ELR (cell line): ENCODE data around the gene TNFSF8.

Experiments used
- DNase-seq: peaks from one replicate; pipeline ENCODE4 v3.0.0-alpha.2; 2015; ENCODE audit warnings: low read depth

Gene TNFSF8

GRCh38 chr9:114930056-114930812, at the start of gene TNFSF8:
Gene TNFSF8 (minus strand): TSS chr9:114930591. CDS start chr9:114930303, 288 bp downstream.
- no peak for DNase-seq

GRCh38 chr9:114973216-114973615, 42.8 kb upstream of the TNFSF8 start:
- no peak for DNase-seq

GRCh38 chr9:114972510-114973136, 42.2 kb upstream of the TNFSF8 start:
- DNase-seq = no peak

GRCh38 chr9:114969269-114969668, 38.9 kb upstream of the TNFSF8 start:
- no peak for DNase-seq

- peak; percentile 47 for DNase-seq
Measured at GRCh38 chr9:114968671-114969070, 38.3 kb upstream of the TNFSF8 start.

- DNase-seq = no peak
Measured at GRCh38 chr9:114965564-114965963, 35.2 kb upstream of the TNFSF8 start.

- DNase-seq = no peak
Measured at GRCh38 chr9:114962809-114963208, 32.4 kb upstream of the TNFSF8 start.

GRCh38 chr9:114960276-114960675, 29.9 kb upstream of the TNFSF8 start:
- DNase-seq = no peak

GRCh38 chr9:114958844-114959235, 28.4 kb upstream of the TNFSF8 start:
- no peak for DNase-seq

- peak; percentile 23 for DNase-seq
Measured at GRCh38 chr9:114958021-114958843, 27.8 kb upstream of the TNFSF8 start.

GRCh38 chr9:114957558-114957957, 27.2 kb upstream of the TNFSF8 start:
- no peak for DNase-seq

- DNase-seq = no peak
Measured at GRCh38 chr9:114954956-114955582, 24.7 kb upstream of the TNFSF8 start.

GRCh38 chr9:114953959-114954358, 23.6 kb upstream of the TNFSF8 start:
- DNase-seq = peak; percentile 83

GRCh38 chr9:114953046-114953445, 22.7 kb upstream of the TNFSF8 start:
- DNase-seq = no peak

- DNase-seq = no peak
Measured at GRCh38 chr9:114950761-114951160, 20.4 kb upstream of the TNFSF8 start.

- no peak for DNase-seq
Measured at GRCh38 chr9:114947058-114947457, 16.7 kb upstream of the TNFSF8 start.

- DNase-seq = no peak
Measured at GRCh38 chr9:114945616-114946412, 15.4 kb upstream of the TNFSF8 start.

GRCh38 chr9:114941376-114941775, 11.0 kb upstream of the TNFSF8 start:
- no peak for DNase-seq

GRCh38 chr9:114938687-114939575, 8.5 kb upstream of the TNFSF8 start:
- no peak for DNase-seq

GRCh38 chr9:114937516-114937915, 7.1 kb upstream of the TNFSF8 start:
- DNase-seq = no peak
